ENCODE data around the gene PNMA1.

PNMA1 gene

GRCh38 chr14:73713803-73714655, at the start of gene PNMA1:
PNMA1 (minus strand) TSS chr14:73714384; CDS start chr14:73713639, 745 bp downstream.
- peak; percentile 78 for DNase-seq (ENCODE audit: low read depth, low spot score)
- no peak for TF ChIP-seq CTCF (IDR thresholded peaks at IDR 0.05; ENCODE audit: low read depth, low read length)
- in situ Hi-C loops (cut with HindIII; ENCODE audit: low sequenced_read_pairs), result no loop called here
- H3K4me3 ChIP-seq (ENCODE audit: low read depth, low read length), result peak within 1 kb of the TSS; percentile 79

DNA sequence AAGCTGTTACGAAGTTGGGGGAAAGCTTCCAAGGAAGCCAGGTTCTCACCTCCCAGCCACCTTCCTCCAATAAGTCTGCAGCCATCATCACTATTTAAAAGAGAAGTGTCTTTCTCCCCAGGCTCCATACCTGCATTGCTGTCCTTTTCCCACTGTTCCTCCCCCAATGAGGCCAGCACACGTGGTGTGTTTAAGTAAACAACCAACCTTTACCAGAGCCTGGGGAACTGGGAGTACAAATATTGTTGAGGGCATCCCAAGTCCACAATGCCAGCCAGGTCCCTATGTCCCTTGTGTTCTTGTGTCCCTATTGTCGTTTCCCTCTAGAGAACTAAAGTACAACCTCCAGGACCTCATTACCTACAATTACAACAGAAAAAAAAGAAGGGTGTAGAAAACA, 49.2 kb upstream of the PNMA1 start:
- no peak overlapping the region for H3K4me3 ChIP-seq (ENCODE audit: low read depth, low read length)
- TF ChIP-seq CTCF (IDR thresholded peaks at IDR 0.05; ENCODE audit: low read depth, low read length), result no peak
- no peak for DNase-seq (ENCODE audit: low read depth, low spot score)
- in situ Hi-C loops (cut with HindIII; ENCODE audit: low sequenced_read_pairs), result no loop called here

DNA sequence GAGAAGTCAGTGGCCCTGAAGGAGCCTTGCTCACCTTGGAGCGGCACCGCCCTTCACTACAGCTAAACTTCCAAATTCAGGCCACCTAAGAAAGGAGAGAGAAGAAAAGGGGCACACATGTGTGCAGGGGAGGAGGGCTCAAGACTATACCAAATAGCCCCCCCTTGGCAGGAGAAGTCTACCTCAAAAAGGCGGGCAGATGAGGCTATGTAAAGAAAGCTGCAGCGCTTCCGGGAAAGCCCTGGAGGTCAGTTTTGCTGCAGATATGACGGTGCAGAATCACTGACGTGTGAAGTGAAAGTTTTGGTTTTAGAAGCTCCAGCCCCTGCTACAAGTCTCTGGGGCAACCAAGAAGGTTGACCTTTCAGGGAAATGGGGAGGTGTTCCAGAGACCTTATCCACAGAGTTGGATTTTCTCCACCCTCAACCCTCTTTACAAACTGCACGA, 48.2 kb upstream of the PNMA1 start:
- no peak for DNase-seq (ENCODE audit: low read depth, low spot score)
- TF ChIP-seq CTCF (IDR thresholded peaks at IDR 0.05; ENCODE audit: low read depth, low read length), result no peak
- in situ Hi-C loops (cut with HindIII; ENCODE audit: low sequenced_read_pairs), result no loop called here
- no peak overlapping the region for H3K4me3 ChIP-seq (ENCODE audit: low read depth, low read length)

DNA sequence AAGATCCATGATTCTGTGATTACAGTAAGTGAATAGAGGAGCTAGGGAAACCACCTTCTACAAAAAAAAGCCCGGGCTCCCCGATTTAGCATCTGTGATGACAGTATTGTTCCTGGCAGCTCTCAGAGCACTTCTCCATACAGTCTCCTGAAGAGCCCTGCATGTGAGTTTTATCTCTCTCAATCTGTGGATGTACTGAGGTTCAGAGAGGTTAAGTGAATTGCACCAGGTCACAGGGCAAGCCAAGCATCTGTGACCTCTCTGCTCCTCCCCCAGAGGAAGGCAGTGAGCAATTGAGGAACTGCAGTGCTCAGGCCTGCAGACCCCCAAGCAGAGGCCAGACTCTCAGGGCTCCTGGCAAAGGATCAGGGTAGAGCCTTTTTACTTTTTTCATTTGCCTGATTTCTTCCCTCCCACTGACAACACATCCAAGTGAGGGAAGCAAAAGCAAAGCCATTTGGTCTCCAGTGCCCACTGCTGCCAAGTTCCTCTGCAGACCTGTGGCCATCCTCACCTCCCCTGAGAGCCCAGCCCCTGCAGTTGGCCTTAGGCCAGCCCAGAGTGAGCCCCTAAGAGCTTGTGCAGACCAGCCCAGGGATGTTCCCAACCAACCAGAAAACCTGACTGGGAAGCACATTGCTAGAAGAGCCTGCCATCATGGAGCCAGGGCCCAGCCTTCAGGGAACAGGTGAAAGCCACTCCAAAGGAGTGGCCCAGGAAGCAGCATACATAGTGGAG, 47.6 kb upstream of the PNMA1 start:
- no peak for DNase-seq (ENCODE audit: low read depth, low spot score)
- no peak overlapping the region for H3K4me3 ChIP-seq (ENCODE audit: low read depth, low read length)
- no peak for TF ChIP-seq CTCF (IDR thresholded peaks at IDR 0.05; ENCODE audit: low read depth, low read length)
- in situ Hi-C loops (cut with HindIII; ENCODE audit: low sequenced_read_pairs), result no loop called here

DNA sequence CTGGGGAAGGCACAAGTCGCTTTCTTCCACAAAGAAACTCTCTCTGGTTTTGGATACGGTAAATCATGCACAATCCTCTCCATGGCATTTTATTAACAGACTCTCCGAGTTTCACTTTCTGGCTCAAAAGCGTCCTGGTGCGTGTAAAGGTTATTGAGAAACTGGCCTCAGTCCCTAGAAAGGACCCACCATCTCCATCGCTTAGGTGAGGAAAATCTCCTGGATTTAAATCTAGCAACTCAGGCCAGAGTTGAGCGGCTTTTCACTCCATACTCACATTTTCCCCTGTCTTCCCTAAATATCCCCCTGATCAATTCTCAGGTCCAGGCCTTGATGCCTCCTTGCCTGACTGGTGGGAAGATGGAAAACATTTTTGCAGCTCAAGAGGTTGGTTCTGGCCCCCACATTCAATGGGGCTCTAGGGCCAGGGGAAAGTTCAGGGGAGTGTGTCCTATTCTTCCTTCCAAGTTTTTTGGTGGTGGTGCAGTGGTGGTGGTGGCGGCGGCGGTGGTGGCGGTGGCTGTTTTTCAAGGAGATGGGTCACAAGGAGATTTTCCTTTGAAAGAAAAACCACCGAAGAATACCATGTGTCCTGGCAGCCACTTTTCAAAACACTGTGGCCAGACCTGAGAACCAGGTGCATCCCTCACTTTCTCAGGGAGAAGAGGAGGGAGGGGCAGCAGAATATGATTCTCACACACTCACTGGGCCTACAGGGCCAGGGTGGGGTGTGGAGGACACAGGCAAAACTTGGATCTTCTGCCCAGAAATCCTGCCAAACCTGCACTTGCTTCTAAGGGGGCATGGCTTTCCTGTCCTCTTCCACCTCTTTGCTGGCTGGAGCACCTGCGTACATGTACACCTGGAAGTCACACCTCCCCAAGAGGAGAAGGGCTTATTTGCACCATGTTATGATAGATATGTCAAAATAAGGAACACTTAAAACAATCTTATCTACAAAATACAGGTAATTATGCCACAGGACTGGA, 46.7 kb upstream of the PNMA1 start:
- H3K4me3 ChIP-seq (ENCODE audit: low read depth, low read length), result peak overlapping the region; percentile 41
- DNase-seq (ENCODE audit: low read depth, low spot score), result no peak
- in situ Hi-C loops (cut with HindIII; ENCODE audit: low sequenced_read_pairs), result no loop called here
- no peak for TF ChIP-seq CTCF (IDR thresholded peaks at IDR 0.05; ENCODE audit: low read depth, low read length)

Measured in astrocyte of the spinal cord (primary cell).